K562 (cell line): ENCODE data around the gene RNF187. TPM values are rescaled to one million over a fixed set of nuclear protein-coding genes. Genes with fewer than 3 reads are reported as not detected.

Experiments used
- GTF2A2 ChIP-seq: IDR thresholded peaks from 2 replicates; pipeline ENCODE4 v1.6.1; 2016; ENCODE audit warnings: mild to moderate bottlenecking, missing genetic modification characterization, missing compliant biosample characterization
- HNRNPUL1 ChIP-seq: fragments of 200-400 bp; formaldehyde crosslinking; IDR thresholded peaks from 2 replicates; pipeline ENCODE4 v1.6.1; 2017; ENCODE audit warnings: low read length
- L3MBTL2 ChIP-seq: fragments of 450-650 bp; IDR thresholded peaks from 2 replicates; pipeline ENCODE4 v1.6.1; 2016; ENCODE audit warnings: mild to moderate bottlenecking, moderate library complexity
- MYNN ChIP-seq, 2 experiments: sonication (generic); formaldehyde crosslinking in 1 of 2; IDR thresholded peaks; 2 replicates each; pipeline versions ENCODE4 v1.5.0 to v1.6.1; 2016 to 2020; ENCODE audit warnings: antibody characterized with exemption in 1 of 2, missing genetic modification reagents in 1 of 2
- NCOA6 ChIP-seq: fragments of 450-650 bp; IDR thresholded peaks from 2 replicates; pipeline ENCODE4 v1.6.1; 2017; ENCODE audit warnings: mild to moderate bottlenecking
- NELFE ChIP-seq: IDR thresholded peaks from 2 replicates; pipeline ENCODE4 v1.6.1; 2011; ENCODE audit warnings: mild to moderate bottlenecking; ENCODE audit not compliant: insufficient read depth, insufficient read length
- NFRKB ChIP-seq: fragments of 450-650 bp; IDR thresholded peaks from 2 replicates; pipeline ENCODE4 v1.6.1; 2016; ENCODE audit warnings: low read depth
- PATZ1 ChIP-seq: fragments of 250-450 bp; sonication (Bioruptor Pico); IDR thresholded peaks from 2 replicates; pipeline ENCODE4 v1.5.0; 2020; ENCODE audit warnings: mild to moderate bottlenecking, borderline replicate concordance
- PRMT5 ChIP-seq: sonication (generic); formaldehyde crosslinking; IDR thresholded peaks from 2 replicates; pipeline ENCODE4 v1.5.0; 2020; ENCODE audit warnings: missing genetic modification reagents
- ZBED1 ChIP-seq: IDR thresholded peaks from 2 replicates; pipeline ENCODE4 v1.6.1; 2014
- ZBTB26 ChIP-seq: fragments of 450-650 bp; formaldehyde crosslinking; IDR thresholded peaks from 2 replicates; pipeline ENCODE4 v1.4.0; 2022; ENCODE audit warnings: missing genetic modification characterization
- ZNF197 ChIP-seq: fragments of 200-800 bp; sonication (Bioruptor generic); IDR thresholded peaks from 2 replicates; pipeline ENCODE4 v1.6.1; 2016; ENCODE audit warnings: low read depth, missing genetic modification characterization, missing compliant biosample characterization
- ZNF324 ChIP-seq: fragments of 250-450 bp; sonication (Bioruptor Pico); IDR thresholded peaks from 2 replicates; pipeline ENCODE4 v1.4.0; 2020; ENCODE audit warnings: mild to moderate bottlenecking
- ZNF408 ChIP-seq: fragments of 250-450 bp; sonication (Bioruptor Pico); IDR thresholded peaks from 2 replicates; pipeline ENCODE4 v1.4.0; 2020; ENCODE audit warnings: low read depth, mild to moderate bottlenecking, moderate library complexity
- polyA plus RNA-seq, 8 experiments: library from polyadenylated mRNA; depleted of rRNA in 4 of 8; stranded (reverse) in 5 of 8; unstranded in 3 of 8; fragments of >200 nt; fragmentation: Nextera tagmentation in 2 of 8; fragmentation: Illumina TruSeq in 1 of 8; extraction: Ambion mirVana in 2 of 8; extraction: Trizol in 1 of 8; gene quantifications; 2 replicates each; pipeline versions ENCODE4 v1.2.1 to v1.2.3, GENCODE V29; 2011 to 2014; ENCODE audit warnings: inconsistent platforms in 1 of 8, missing spikeins in 1 of 8
- total RNA-seq, 7 experiments: library from RNA; depleted of rRNA in 6 of 7; stranded (reverse); fragments of >200 nt in 6 of 7; fragmentation: Illumina TruSeq in 2 of 7; extraction: Trizol in 2 of 7; gene quantifications; 2 replicates each; pipeline versions ENCODE4 v1.2.1 to v1.2.3, GENCODE V29; 2011 to 2021; ENCODE audit warnings: low replicate concordance in 1 of 7
- TF ChIP-seq, protein P1 (sequence below), 2 experiments: fragments of 450-650 bp; IDR thresholded peaks; 2 replicates each; pipeline ENCODE4 v1.6.1; 2016; ENCODE audit warnings: mild to moderate bottlenecking in 2 of 2, borderline replicate concordance in 1 of 2, low read depth in 1 of 2, moderate library complexity in 1 of 2
- TF ChIP-seq, protein P2 (sequence below): conservative IDR thresholded peaks from 2 replicates; pipeline ENCODE4 v1.6.1; 2011; ENCODE audit warnings: low read depth, mild to moderate bottlenecking, low read length; ENCODE audit not compliant: control insufficient read depth

Gene RNF187
- total and polyA plus RNA-seq, 9 of the 15 experiments (the other 6 are each of a cell fraction or from before 2014, with no cell fraction given): 2.3 to 119 (median 41.9) TPM

DNA sequence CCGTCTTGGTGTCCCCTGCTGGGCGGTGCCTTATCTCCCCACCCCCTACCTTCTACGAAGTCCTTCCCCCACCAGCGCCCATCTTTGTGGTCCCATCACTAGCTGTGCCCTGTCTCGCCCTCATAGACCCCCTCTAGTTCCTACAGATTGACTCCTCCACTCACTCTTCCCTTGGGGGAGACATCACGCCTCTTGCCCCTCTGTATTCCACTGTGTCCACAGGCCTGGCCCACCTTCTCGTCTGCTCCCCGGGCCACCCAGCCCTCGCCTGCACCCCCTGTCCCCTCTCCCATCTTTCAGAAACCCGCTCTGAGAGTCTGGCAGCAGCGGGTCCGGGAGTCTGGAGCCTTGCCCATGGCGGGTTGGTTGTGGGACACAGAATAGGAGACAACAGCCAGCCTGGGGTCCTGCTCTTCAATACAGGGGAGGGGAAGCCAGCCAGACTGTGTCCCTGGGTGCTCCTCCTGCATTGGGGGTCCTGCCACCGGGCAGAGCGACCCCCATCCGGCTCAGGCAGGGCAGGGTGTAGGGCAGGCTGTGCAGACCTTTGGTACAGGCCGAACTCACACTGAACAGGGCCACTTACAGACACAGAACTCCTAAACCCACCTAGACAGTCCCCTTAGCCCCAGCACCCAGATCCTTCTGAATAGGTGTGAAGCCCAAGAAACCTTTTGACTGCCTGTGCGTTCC is 1.1 kb downstream of the RNF187 start (continued):
- TF ChIP-seq, protein P1, sequence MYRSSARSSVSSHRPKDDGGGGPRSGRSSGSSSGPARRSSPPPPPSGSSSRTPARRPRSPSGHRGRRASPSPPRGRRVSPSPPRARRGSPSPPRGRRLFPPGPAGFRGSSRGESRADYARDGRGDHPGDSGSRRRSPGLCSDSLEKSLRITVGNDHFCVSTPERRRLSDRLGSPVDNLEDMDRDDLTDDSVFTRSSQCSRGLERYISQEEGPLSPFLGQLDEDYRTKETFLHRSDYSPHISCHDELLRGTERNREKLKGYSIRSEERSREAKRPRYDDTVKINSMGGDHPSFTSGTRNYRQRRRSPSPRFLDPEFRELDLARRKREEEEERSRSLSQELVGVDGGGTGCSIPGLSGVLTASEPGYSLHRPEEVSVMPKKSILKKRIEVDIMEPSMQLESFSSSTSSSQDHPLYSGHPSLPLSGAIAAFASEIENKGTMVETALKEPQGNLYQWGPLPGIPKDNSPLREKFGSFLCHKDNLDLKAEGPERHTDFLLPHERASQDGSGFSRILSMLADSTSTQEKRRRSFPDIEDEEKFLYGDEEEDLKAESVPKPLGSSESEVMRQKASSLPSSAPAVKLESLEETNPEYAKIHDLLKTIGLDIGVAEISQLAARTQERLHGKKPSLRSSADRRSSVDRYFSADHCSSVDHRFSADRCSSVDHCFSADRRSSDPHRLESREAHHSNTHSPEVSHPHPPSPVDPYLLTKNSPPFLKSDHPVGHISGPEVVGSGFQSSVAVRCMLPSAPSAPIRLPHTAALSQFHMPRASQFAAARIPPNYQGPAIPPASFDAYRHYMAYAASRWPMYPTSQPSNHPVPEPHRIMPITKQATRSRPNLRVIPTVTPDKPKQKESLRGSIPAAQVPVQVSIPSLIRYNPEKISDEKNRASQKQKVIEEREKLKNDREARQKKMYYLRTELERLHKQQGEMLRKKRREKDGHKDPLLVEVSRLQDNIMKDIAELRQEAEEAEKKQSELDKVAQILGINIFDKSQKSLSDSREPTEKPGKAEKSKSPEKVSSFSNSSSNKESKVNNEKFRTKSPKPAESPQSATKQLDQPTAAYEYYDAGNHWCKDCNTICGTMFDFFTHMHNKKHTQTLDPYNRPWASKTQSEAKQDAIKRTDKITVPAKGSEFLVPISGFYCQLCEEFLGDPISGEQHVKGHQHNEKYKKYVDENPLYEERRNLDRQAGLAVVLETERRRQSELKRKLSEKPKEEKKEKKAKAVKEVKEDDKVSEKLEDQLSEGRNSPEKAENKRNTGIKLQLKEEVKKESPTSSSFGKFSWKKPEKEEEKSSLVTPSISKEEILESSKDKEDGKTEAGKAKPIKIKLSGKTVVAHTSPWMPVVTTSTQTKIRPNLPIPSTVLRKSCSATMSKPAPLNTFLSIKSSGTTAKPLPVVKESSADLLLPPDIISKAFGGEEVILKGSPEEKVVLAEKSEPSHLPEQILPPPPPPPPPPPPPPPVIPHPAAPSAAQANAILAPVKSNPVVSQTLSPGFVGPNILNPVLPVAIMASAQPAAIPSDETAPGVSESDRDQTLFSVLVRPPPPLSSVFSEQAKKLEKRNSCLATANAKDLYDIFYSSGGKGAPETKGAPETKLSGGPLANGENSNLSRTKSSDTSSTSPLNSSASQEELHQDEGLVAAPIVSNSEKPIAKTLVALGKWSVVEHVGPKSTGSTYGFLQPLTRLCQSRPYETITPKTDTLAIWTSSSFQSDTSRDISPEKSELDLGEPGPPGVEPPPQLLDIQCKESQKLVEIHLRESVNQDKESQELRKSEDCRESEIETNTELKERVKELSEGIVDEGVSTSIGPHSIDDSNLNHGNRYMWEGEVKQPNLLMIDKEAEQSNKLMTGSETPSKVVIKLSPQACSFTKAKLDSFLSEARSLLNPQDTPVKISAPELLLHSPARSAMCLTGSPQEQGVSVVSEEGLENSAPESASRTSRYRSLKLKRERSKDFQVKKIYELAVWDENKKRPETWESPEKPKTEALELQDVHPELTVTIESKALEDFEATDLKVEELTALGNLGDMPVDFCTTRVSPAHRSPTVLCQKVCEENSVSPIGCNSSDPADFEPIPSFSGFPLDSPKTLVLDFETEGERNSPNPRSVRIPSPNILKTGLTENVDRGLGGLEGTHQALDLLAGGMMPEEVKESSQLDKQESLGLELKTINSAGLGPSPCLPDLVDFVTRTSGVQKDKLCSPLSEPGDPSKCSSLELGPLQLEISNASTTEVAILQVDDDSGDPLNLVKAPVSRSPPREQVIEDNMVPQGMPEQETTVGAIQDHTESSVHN (IDR thresholded peaks at IDR 0.05; ENCODE audit: borderline replicate concordance in 1 of 2, low read depth in 1 of 2): no peak
- no peak for TF ChIP-seq NFRKB
- no peak for TF ChIP-seq MYNN (IDR thresholded peaks at IDR 0.05)
- no peak for TF ChIP-seq MYNN (CRISPR knock-in tag; IDR thresholded peaks at IDR 0.05)
- TF ChIP-seq ZNF408 (CRISPR knock-in tag): no peak
- TF ChIP-seq NCOA6: no peak
- no peak for TF ChIP-seq NELFE
- no peak for TF ChIP-seq ZBED1
- no peak for TF ChIP-seq L3MBTL2
- TF ChIP-seq, protein P2, sequence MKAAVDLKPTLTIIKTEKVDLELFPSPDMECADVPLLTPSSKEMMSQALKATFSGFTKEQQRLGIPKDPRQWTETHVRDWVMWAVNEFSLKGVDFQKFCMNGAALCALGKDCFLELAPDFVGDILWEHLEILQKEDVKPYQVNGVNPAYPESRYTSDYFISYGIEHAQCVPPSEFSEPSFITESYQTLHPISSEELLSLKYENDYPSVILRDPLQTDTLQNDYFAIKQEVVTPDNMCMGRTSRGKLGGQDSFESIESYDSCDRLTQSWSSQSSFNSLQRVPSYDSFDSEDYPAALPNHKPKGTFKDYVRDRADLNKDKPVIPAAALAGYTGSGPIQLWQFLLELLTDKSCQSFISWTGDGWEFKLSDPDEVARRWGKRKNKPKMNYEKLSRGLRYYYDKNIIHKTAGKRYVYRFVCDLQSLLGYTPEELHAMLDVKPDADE: no peak
- TF ChIP-seq PATZ1 (CRISPR knock-in tag): no peak; the same call in 1 of the 2 replicates
- no peak for TF ChIP-seq GTF2A2
- TF ChIP-seq PRMT5 (CRISPR knock-in tag): no peak
- TF ChIP-seq ZBTB26 (CRISPR knock-in tag): 0 out of 2 replicates have a peak, but pooled peaks have one; percentile 68
- TF ChIP-seq HNRNPUL1: no peak
- no peak for TF ChIP-seq ZNF197 (CRISPR knock-in tag)
- no peak for TF ChIP-seq ZNF324
